Pancreas (tissue), 10 donors: Measurements from ENCODE around the gene TMEM167B. TPM values are rescaled to one million over a fixed set of nuclear protein-coding genes. Genes with fewer than 3 reads are reported as not detected.

Source experiments
- ATAC-seq, 4 donors: fragments of 200-7000 bp; cut with Tn5 transposase; one replicate each; pipeline versions ENCODE4 v1.8.0 to v1.9.1; 2020; ENCODE audit warnings: mild to moderate bottlenecking in 4 of 4, moderate library complexity in 4 of 4
- DNase-seq, 6 donors: peaks; one replicate each; pipeline ENCODE4 v3.0.0-alpha.2; 2020
- FAIRE-seq: peaks from 2 replicates; lab custom pipeline; 2012; peaks lifted over from hg19 to GRCh38; lab: Jason Lieb, UNC
- H3K27ac ChIP-seq, 4 donors: fragments of 200-600 bp; sonication (generic); 1 replicate in 3 of 4; 2 replicates in 1 of 4; pipeline versions ENCODE4 v1.5.0 to v1.8.0; 2020
- H3K27me3 ChIP-seq, 4 donors: fragments of 200-600 bp; one replicate each; pipeline ENCODE4 v1.8.0; 2021
- H3K36me3 ChIP-seq, 3 donors: fragments of 200-600 bp; sonication (generic) in 1 of 3; one replicate each; pipeline versions ENCODE4 v1.5.0 to v1.8.0; 2020 to 2021
- H3K4me1 ChIP-seq, 3 donors: fragments of 200-600 bp; one replicate each; pipeline ENCODE4 v1.8.0; 2021
- H3K4me3 ChIP-seq, 4 donors: fragments of 200-600 bp; sonication (generic) in 2 of 4; one replicate each; pipeline versions ENCODE4 v1.5.0 to v1.8.0; 2020 to 2021
- H3K9me3 ChIP-seq, 4 donors: fragments of 200-600 bp; one replicate each; pipeline ENCODE4 v1.8.0; 2021
- CTCF ChIP-seq, 4 donors: fragments of 200-600 bp; sonication (generic) in 3 of 4; IDR thresholded peaks; one replicate each; pipeline versions ENCODE4 v1.5.0 to v1.8.0; 2021; ENCODE audit warnings: antibody characterized with exemption in 4 of 4
- WGBS, 2 donors: extraction: QIAGEN DNeasy Blood & Tissue Kit; methylation state at CpG; one replicate each; pipeline ENCODE4 v1.1.7; 2013; 5-methylcytosine and 5-hydroxymethylcytosine counted together
- intact Hi-C, 3 donors: fragments of 100-400 bp; cut with DNase I; formaldehyde crosslinking; loops; one replicate each; pipeline versions ENCODE4 v1.11.1 to v1.14.2; 2022
- polyA plus RNA-seq, 2 donors: library from polyadenylated mRNA; stranded (reverse); fragments of 200-250 nt; gene quantifications; one replicate each; pipeline ENCODE4 v1.2.3, GENCODE V29; 2013
- total RNA-seq, 6 donors: library from RNA; stranded (reverse); fragmentation: NEBNext Ultra II Directional in 4 of 6; extraction: Animal tissue kit (Norgen Biotek cat#: 25700) in 4 of 6; gene quantifications; one replicate each; pipeline versions ENCODE4 v1.2.1 to v1.2.4, GENCODE V29; 2021 to 2023
- donor health status: healthy with polysubstance abuse.
- donor health status: DM: no; HTN: no; CAD: no; lungs with moderate emphysema.
- donor health status: DM: no; HTN: no; CAD: no.
- donor health status: control.
- donor health status: control.
- donor health status: Bipolar disorder and iron deficiency.
- donor health status: DM: yes; HTN: yes; CAD: no.
- donor health status: DM: no; HTN: no; CAD: no.
- donor health status: DM: no; HTN: no; CAD: no.
- donor health status: DM: yes; HTN: yes; CAD: no.

Gene TMEM167B
- total and polyA plus RNA-seq, 8 donors: 6.4 to 25.7 (median 18.0) TPM

GRCh38 chr1:109118089-109118488 lies 27.5 kb downstream of the TMEM167B start:
- WGBS, 2 donors: 44 to 55% methylated on average over 3 of the region's 3 CpGs
- Histone ChIP-seq H3K4me3 (no peak overlapping the region), H3K27ac (peak overlapping the region in 1 of 4 donors; percentile 78), H3K27me3 (no peaks in the 10 kb centered on the region), H3K9me3 (no peaks in the 10 kb centered on the region), H3K36me3 (no peaks in the 10 kb centered on the region), H3K4me1 (peaks cover 7 to 16% (median 7%) of the 10 kb centered on the region in 3 donors)
- TF ChIP-seq CTCF (IDR thresholded peaks at IDR 0.05): no peak
- no peak for DNase-seq
- no peak for ATAC-seq
- intact Hi-C loops: no loop called here
- FAIRE-seq: no peak

GRCh38 chr1:109120356-109120755 lies 29.8 kb downstream of the TMEM167B start:
- Histone ChIP-seq H3K27ac (no peak overlapping the region), H3K4me1 (peaks cover 7 to 9% (median 7%) of the 10 kb centered on the region in 3 donors), H3K9me3 (no peaks in the 10 kb centered on the region), H3K4me3 (no peak overlapping the region), H3K27me3 (no peaks in the 10 kb centered on the region), H3K36me3 (no peaks in the 10 kb centered on the region)
- WGBS, 2 donors: 86 to 95% methylated on average over 5 of the region's 5 CpGs
- DNase-seq: no peak
- intact Hi-C loops: no loop called here
- no peak for ATAC-seq
- TF ChIP-seq CTCF (IDR thresholded peaks at IDR 0.05): no peak
- no peak for FAIRE-seq

- H3K4me3 ChIP-seq: no peak overlapping the region
- 91 to 100% methylated on average over 2 of the region's 2 CpGs for WGBS, 2 donors
- intact Hi-C loops: no loop called here
- H3K36me3 ChIP-seq: no peaks in the 10 kb centered on the region
- no peak overlapping the region for H3K27ac ChIP-seq
- H3K4me1 ChIP-seq: peaks cover 17 to 33% (median 24%) of the 10 kb centered on the region in 3 donors
- DNase-seq: no peak
- no peak for FAIRE-seq
- H3K27me3 ChIP-seq: no peaks in the 10 kb centered on the region
- TF ChIP-seq CTCF (IDR thresholded peaks at IDR 0.05): no peak
- no peaks in the 10 kb centered on the region for H3K9me3 ChIP-seq
- no peak for ATAC-seq
Measured at GRCh38 chr1:109131059-109131458, 40.5 kb downstream of the TMEM167B start.

GRCh38 chr1:109131800-109132199 lies 41.2 kb downstream of the TMEM167B start:
- FAIRE-seq (no peak), ATAC-seq (no peak), DNase-seq (no peak)
- intact Hi-C loops: no loop called here
- H3K4me1 ChIP-seq: peaks cover 17 to 39% (median 28%) of the 10 kb centered on the region in 3 donors
- TF ChIP-seq CTCF (IDR thresholded peaks at IDR 0.05): no peak
- H3K9me3 ChIP-seq: no peaks in the 10 kb centered on the region
- H3K36me3 ChIP-seq: no peaks in the 10 kb centered on the region
- H3K27me3 ChIP-seq: no peaks in the 10 kb centered on the region
- H3K27ac ChIP-seq: peak overlapping the region in 1 of 4 donors; percentile 88
- H3K4me3 ChIP-seq: no peak overlapping the region

- no peak for TF ChIP-seq CTCF (IDR thresholded peaks at IDR 0.05)
- 41 to 47% methylated on average over 4 of the region's 4 CpGs for WGBS, 2 donors
- peak overlapping the region in 2 of 4 donors; percentile 88 for H3K27ac ChIP-seq
- H3K9me3 ChIP-seq: no peaks in the 10 kb centered on the region
- intact Hi-C loops: no loop called here
- peaks cover 23 to 50% (median 36%) of the 10 kb centered on the region in 3 donors for H3K4me1 ChIP-seq
- no peaks in the 10 kb centered on the region for H3K36me3 ChIP-seq
- H3K27me3 ChIP-seq: no peaks in the 10 kb centered on the region
- peak; percentile 2 to 7 (median 6) for ATAC-seq
- FAIRE-seq: no peak
- H3K4me3 ChIP-seq: no peak overlapping the region
- no peak for DNase-seq
Measured at GRCh38 chr1:109133002-109133706, 42.6 kb downstream of the TMEM167B start.
